Sigmoid colon (tissue), 7 donors: ENCODE data around the gene OIP5. TPM values are rescaled to one million over a fixed set of nuclear protein-coding genes. Genes with fewer than 3 reads are reported as not detected.

Experiments used
- DNase-seq: peaks from one replicate; pipeline ENCODE4 v3.0.0-alpha.2; 2019
- H3K27ac ChIP-seq, 4 donors: fragments of 200-600 bp; sonication (generic); one replicate each; pipeline ENCODE4 v1.5.1; 2016 to 2019; ENCODE audit warnings: mild to moderate bottlenecking in 1 of 4
- H3K27me3 ChIP-seq, 3 donors: fragments of 200-600 bp; sonication (generic); one replicate each; pipeline ENCODE4 v1.5.1; 2019; ENCODE audit warnings: mild to moderate bottlenecking in 1 of 3
- H3K36me3 ChIP-seq, 4 donors: fragments of 200-600 bp; sonication (generic); one replicate each; pipeline ENCODE4 v1.5.1; 2016 to 2019
- H3K4me1 ChIP-seq, 4 donors: fragments of 200-600 bp; sonication (generic); one replicate each; pipeline ENCODE4 v1.5.1; 2017 to 2019
- H3K4me3 ChIP-seq, 4 donors: fragments of 200-600 bp; sonication (generic); one replicate each; pipeline ENCODE4 v1.5.1; 2017 to 2019; ENCODE audit warnings: mild to moderate bottlenecking in 2 of 4, moderate library complexity in 1 of 4
- H3K9me3 ChIP-seq, 4 donors: fragments of 200-600 bp in 3 of 4; sonication (generic) in 3 of 4; one replicate each; pipeline versions ENCODE4 v1.5.1 to v1.6.1; 2013 to 2019
- CTCF ChIP-seq, 4 experiments: fragments of 450-650 bp in 3 of 4; fragments of 200-600 bp in 1 of 4; IDR thresholded peaks; one replicate each; pipeline ENCODE4 v1.5.1; 2016 to 2019; ENCODE audit warnings: antibody characterized with exemption in 4 of 4, mild to moderate bottlenecking in 3 of 4, moderate library complexity in 2 of 4
- EP300 ChIP-seq, 4 donors: sonication (generic); formaldehyde crosslinking; IDR thresholded peaks; one replicate each; pipeline ENCODE4 v1.6.1; 2017; ENCODE audit warnings: antibody characterized with exemption in 4 of 4
- POLR2A ChIP-seq, 2 donors: fragments of 450-650 bp; IDR thresholded peaks; one replicate each; pipeline ENCODE4 v1.6.1; 2016; ENCODE audit warnings: antibody characterized with exemption in 2 of 2, mild to moderate bottlenecking in 2 of 2, moderate library complexity in 2 of 2
- POLR2AphosphoS5 ChIP-seq, 4 donors: sonication (generic); formaldehyde crosslinking; IDR thresholded peaks; one replicate each; pipeline ENCODE4 v1.6.1; 2017; ENCODE audit warnings: antibody characterized with exemption in 4 of 4
- WGBS, 2 donors: extraction: QIAGEN DNeasy Blood & Tissue Kit; methylation state at CpG; one replicate each; pipeline ENCODE4 v1.1.7; 2013; 5-methylcytosine and 5-hydroxymethylcytosine counted together
- intact Hi-C: fragments of 100-400 bp; cut with DNase I; formaldehyde crosslinking; loops from one replicate; pipeline ENCODE4 v1.15.1; 2023
- polyA plus RNA-seq, 3 donors: library from polyadenylated mRNA; stranded (reverse); fragments of 200-250 nt; gene quantifications; one replicate each; pipeline ENCODE4 v1.2.3, GENCODE V29; 2013
- total RNA-seq, 4 donors: library from RNA; depleted of rRNA; stranded (reverse); fragments of >200 nt; gene quantifications; one replicate each; pipeline ENCODE4 v1.1.0, GENCODE V29; 2016
- donor health status: healthy with polysubstance abuse.
- donor health status: Bipolar disorder and iron deficiency.
- donor health status: healthy.

Gene OIP5
- 1 to 10 TPM in 1 of 4 donors, under 1 TPM in 1, not detected in 2; 0.71 to 1.1 TPM for total RNA-seq
- polyA plus RNA-seq: 10 to 100 TPM in 1 of 3 donors, 1 to 10 TPM in 2; 1.8 to 10.8 (median 5.1) TPM

GRCh38 chr15:41332194-41333025, at the start of gene OIP5, which contains the start of gene NUSAP1:
TSS of gene OIP5 (minus strand) at chr15:41332591. CDS start at chr15:41332561, 30 bp downstream.
TSS of gene NUSAP1 (plus strand) at chr15:41332881. CDS start at chr15:41332958, 77 bp downstream.
- Histone ChIP-seq H3K27me3 (no peaks in the 10 kb centered on the region), H3K27ac (peak within 1 kb of the TSS; percentile 59 to 77 (median 74)), H3K4me1 (peaks cover 0 to 17% (median 14%) of the 10 kb centered on the region in 4 donors), H3K36me3 (no peaks in the 10 kb centered on the region), H3K9me3 (no peaks in the 10 kb centered on the region), H3K4me3 (peak within 1 kb of the TSS; percentile 71 to 93 (median 74))
- intact Hi-C loops: loop anchor here (2.0 to 10.0 kb wide), 4 partner anchors 50 to 430 kb away; partner anchors contain the start of gene RTF1
- DNase-seq: peak; percentile 99
- peak in 1 of 4 donors; percentile 61 for TF ChIP-seq POLR2AphosphoS5 (IDR thresholded peaks at IDR 0.05)
- TF ChIP-seq EP300 (IDR thresholded peaks at IDR 0.05): no peak
- TF ChIP-seq CTCF (IDR thresholded peaks at IDR 0.05): peak; percentile 24 to 85 (median 74)
- TF ChIP-seq POLR2A (IDR thresholded peaks at IDR 0.05): no peak
- 0% methylated on average over 64 of the region's 64 CpGs for WGBS, 2 donors

- no peaks in the 10 kb centered on the region for H3K9me3 ChIP-seq
- no peaks in the 10 kb centered on the region for H3K4me1 ChIP-seq
- TF ChIP-seq EP300 (IDR thresholded peaks at IDR 0.05): no peak
- no peak for TF ChIP-seq POLR2A (IDR thresholded peaks at IDR 0.05)
- no peak for TF ChIP-seq POLR2AphosphoS5 (IDR thresholded peaks at IDR 0.05)
- no peak for TF ChIP-seq CTCF (IDR thresholded peaks at IDR 0.05)
- WGBS, 2 donors: 96 to 97% methylated on average over 4 of the region's 4 CpGs
- no peak overlapping the region for H3K4me3 ChIP-seq
- DNase-seq: no peak
- H3K27me3 ChIP-seq: no peaks in the 10 kb centered on the region
- intact Hi-C loops: no loop called here
- no peaks in the 10 kb centered on the region for H3K36me3 ChIP-seq
- H3K27ac ChIP-seq: no peak overlapping the region
These were observed 45.6 kb upstream of the OIP5 start for GRCh38 chr15:41377978-41378377.

DNA sequence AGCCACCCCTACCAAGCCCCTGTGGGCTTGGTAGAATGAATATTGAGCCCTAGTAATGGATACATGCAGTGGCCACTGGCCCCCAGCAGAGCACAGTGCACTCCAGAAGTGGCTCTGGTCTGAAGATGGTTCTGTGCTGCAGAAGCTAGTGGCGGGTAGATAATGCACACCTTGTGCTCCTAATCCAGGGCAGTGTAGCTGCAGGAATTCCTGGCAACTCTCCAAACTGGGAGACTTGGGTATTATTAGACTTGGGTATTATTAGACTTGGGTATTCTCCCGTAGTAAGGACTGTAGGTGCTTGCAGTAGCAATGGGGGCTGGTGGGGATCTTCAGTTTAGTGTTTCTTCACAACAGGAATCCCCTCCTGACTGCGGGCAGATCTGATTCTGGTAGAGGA, 35.0 kb upstream of the OIP5 start:
- intact Hi-C loops: no loop called here
- DNase-seq: no peak
- Histone ChIP-seq H3K4me1 (no peaks in the 10 kb centered on the region), H3K4me3 (no peak overlapping the region), H3K27me3 (no peaks in the 10 kb centered on the region), H3K27ac (no peak overlapping the region), H3K9me3 (no peaks in the 10 kb centered on the region), H3K36me3 (no peaks in the 10 kb centered on the region)
- 94 to 97% methylated on average over 3 of the region's 3 CpGs for WGBS, 2 donors
- TF ChIP-seq CTCF (IDR thresholded peaks at IDR 0.05) (no peak), EP300 (IDR thresholded peaks at IDR 0.05) (no peak), POLR2AphosphoS5 (IDR thresholded peaks at IDR 0.05) (no peak), POLR2A (IDR thresholded peaks at IDR 0.05) (no peak)

- no peak for DNase-seq
- no peaks in the 10 kb centered on the region for H3K9me3 ChIP-seq
- H3K27ac ChIP-seq: no peak overlapping the region
- no peaks in the 10 kb centered on the region for H3K36me3 ChIP-seq
- no peak overlapping the region for H3K4me3 ChIP-seq
- TF ChIP-seq POLR2A (IDR thresholded peaks at IDR 0.05) (no peak), POLR2AphosphoS5 (IDR thresholded peaks at IDR 0.05) (no peak), CTCF (IDR thresholded peaks at IDR 0.05) (no peak), EP300 (IDR thresholded peaks at IDR 0.05) (no peak)
- peaks cover 0 to 5% (median 2%) of the 10 kb centered on the region in 4 donors for H3K4me1 ChIP-seq
- no peaks in the 10 kb centered on the region for H3K27me3 ChIP-seq
- 95 to 96% methylated on average over 10 of the region's 10 CpGs for whole genome bisulfite sequencing, 2 donors
- intact Hi-C loops: no loop called here
These were observed 22.0 kb upstream of the OIP5 start for GRCh38 chr15:41354371-41354770.
